22Rv1 (cell line): ENCODE results near the gene TIAM2.

Source experiments
- CTCF ChIP-seq: fragments of 450-650 bp; IDR thresholded peaks from 2 replicates; pipeline ENCODE4 v1.5.1; 2017; ENCODE audit warnings: mild to moderate bottlenecking
- ZFX ChIP-seq: fragments of 450-650 bp; IDR thresholded peaks from 2 replicates; pipeline ENCODE4 v1.6.1; 2017; ENCODE audit warnings: antibody characterized with exemption, borderline replicate concordance

- TF ChIP-seq CTCF (no peak), ZFX (no peak)
Measured at GRCh38 chr6:155077331-155077730, 82.2 kb downstream of the TIAM2 start.
